Measurements from ENCODE around the gene NDUFA8. TPM values are rescaled to one million over a fixed set of nuclear protein-coding genes. Genes with fewer than 3 reads are reported as not detected.

The NDUFA8 gene
- total RNA-seq, 1 donor = 25.0 TPM

- TF ChIP-seq CTCF (IDR thresholded peaks at IDR 0.05; ENCODE audit: insufficient read depth, low read depth, low read length) = no peak
- no peak overlapping the region for H3K4me3 ChIP-seq (ENCODE audit: low read depth, low read length)
- DNase-seq (ENCODE audit: low read depth) = no peak
Observed at GRCh38 chr9:122202111-122202510, 42.5 kb upstream of the NDUFA8 start.

- no peak for DNase-seq (ENCODE audit: low read depth)
- TF ChIP-seq CTCF (IDR thresholded peaks at IDR 0.05; ENCODE audit: insufficient read depth, low read depth, low read length) = no peak
- H3K4me3 ChIP-seq (ENCODE audit: low read depth, low read length) = no peak overlapping the region
Observed at GRCh38 chr9:122201641-122202040, 42.1 kb upstream of the NDUFA8 start.

- no peak for DNase-seq (ENCODE audit: low read depth)
- TF ChIP-seq CTCF (IDR thresholded peaks at IDR 0.05; ENCODE audit: insufficient read depth, low read depth, low read length) = no peak
Observed at GRCh38 chr9:122200960-122201595, 41.5 kb upstream of the NDUFA8 start.

GRCh38 chr9:122197882-122198281 is 38.3 kb upstream of the NDUFA8 start:
- TF ChIP-seq CTCF (IDR thresholded peaks at IDR 0.05; ENCODE audit: insufficient read depth, low read depth, low read length) = no peak
- DNase-seq (ENCODE audit: low read depth) = no peak
- no peak overlapping the region for H3K4me3 ChIP-seq (ENCODE audit: low read depth, low read length)

More at GRCh38 chr9:122200960-122201595, 41.5 kb upstream of the NDUFA8 start:
- H3K4me3 ChIP-seq (ENCODE audit: low read depth, low read length) = no peak overlapping the region

- TF ChIP-seq CTCF (IDR thresholded peaks at IDR 0.05; ENCODE audit: insufficient read depth, low read depth, low read length) = no peak
- H3K4me3 ChIP-seq (ENCODE audit: low read depth, low read length) = no peak overlapping the region
- no peak for DNase-seq (ENCODE audit: low read depth)
Observed at GRCh38 chr9:122197426-122197825, 37.8 kb upstream of the NDUFA8 start.

GRCh38 chr9:122195875-122196274 is 36.3 kb upstream of the NDUFA8 start:
- H3K4me3 ChIP-seq (ENCODE audit: low read depth, low read length) = no peak overlapping the region
- DNase-seq (ENCODE audit: low read depth) = no peak
- no peak for TF ChIP-seq CTCF (IDR thresholded peaks at IDR 0.05; ENCODE audit: insufficient read depth, low read depth, low read length)

- H3K4me3 ChIP-seq (ENCODE audit: low read depth, low read length) = no peak overlapping the region
- no peak for TF ChIP-seq CTCF (IDR thresholded peaks at IDR 0.05; ENCODE audit: insufficient read depth, low read depth, low read length)
- DNase-seq (ENCODE audit: low read depth) = no peak
Observed at GRCh38 chr9:122193651-122194050, 34.1 kb upstream of the NDUFA8 start.

All from fibroblast of villous mesenchyme (primary cell).